Rectal smooth muscle tissue (tissue), 1 donor: ENCODE results near the gene OR8J3.

Experiments used
- H3K27ac ChIP-seq: one replicate; pipeline ENCODE4 v1.7.0; 2013; ENCODE audit warnings: low read depth, low read length, inconsistent platforms
- H3K27me3 ChIP-seq: one replicate; pipeline ENCODE4 v1.7.0; 2013; ENCODE audit warnings: low read length; ENCODE audit not compliant: control insufficient read depth, insufficient read depth
- H3K36me3 ChIP-seq: one replicate; pipeline ENCODE4 v1.7.0; 2013; ENCODE audit warnings: low read length; ENCODE audit not compliant: control insufficient read depth, insufficient read depth
- H3K4me1 ChIP-seq: one replicate; pipeline ENCODE4 v1.7.0; 2013; ENCODE audit warnings: low read length; ENCODE audit not compliant: control insufficient read depth, insufficient read depth
- H3K4me3 ChIP-seq: one replicate; pipeline ENCODE4 v1.7.0; 2013; ENCODE audit warnings: low read length
- H3K9ac ChIP-seq: one replicate; pipeline ENCODE4 v1.7.0; 2013; ENCODE audit warnings: low read length

OR8J3 gene

GRCh38 chr11:56093008-56093407 is 47.0 kb downstream of the OR8J3 start, which contains the start of gene OR8I2:
Gene OR8I2, plus strand, starts transcription at chr11:56093308. Its CDS starts 0 bp downstream, at chr11:56093308.
- Histone ChIP-seq H3K27me3 (no peaks in the 10 kb centered on the region), H3K27ac (no peak within 1 kb of the TSS), H3K36me3 (no peaks in the 10 kb centered on the region), H3K9ac (no peak within 1 kb of the TSS), H3K4me3 (no peak within 1 kb of the TSS), H3K4me1 (no peaks in the 10 kb centered on the region)

- no peak overlapping the region for H3K4me3 ChIP-seq
- H3K27me3 ChIP-seq, result no peaks in the 10 kb centered on the region
- H3K9ac ChIP-seq, result no peak overlapping the region
- no peak overlapping the region for H3K27ac ChIP-seq
- H3K4me1 ChIP-seq, result no peaks in the 10 kb centered on the region
- no peaks in the 10 kb centered on the region for H3K36me3 ChIP-seq
These were observed 50.3 kb downstream of the OR8J3 start for GRCh38 chr11:56089697-56090096.
